ENCODE measurements around the gene STARD7.
A peak's percentile ranks its signal among the peaks of the same experiment; 100 is the strongest.
"Not testable (repeated sequence)": the region's sequence is repeated elsewhere in the genome, so short reads cannot be mapped to it uniquely, and the experiment has no call there.

STARD7 gene

GRCh38 chr2:96161898-96162297, 46.7 kb downstream of the STARD7 start:
- in situ Hi-C loops (cut with MboI; ENCODE audit: low sequenced_read_pairs, unreplicated experiment): no loop called here
- peak; percentile 13 for DNase-seq (ENCODE audit: low spot score)
- no peak for TF ChIP-seq CTCF (IDR thresholded peaks at IDR 0.05; ENCODE audit: borderline replicate concordance, control extremely low read depth, extremely low read depth, insufficient read depth, missing control alignments)

GRCh38 chr2:96160366-96160765, 48.3 kb downstream of the STARD7 start:
- DNase-seq (ENCODE audit: low spot score); in situ Hi-C loops (cut with MboI; ENCODE audit: low sequenced_read_pairs, unreplicated experiment): not testable (repeated sequence)

GRCh38 chr2:96159084-96159830, 49.4 kb downstream of the STARD7 start:
- in situ Hi-C loops (cut with MboI; ENCODE audit: low sequenced_read_pairs, unreplicated experiment): no loop called here
- peak; percentile 37 for DNase-seq (ENCODE audit: low spot score)

GRCh38 chr2:96158554-96158940, 50.1 kb downstream of the STARD7 start:
- TF ChIP-seq CTCF (IDR thresholded peaks at IDR 0.05; ENCODE audit: borderline replicate concordance, control extremely low read depth, extremely low read depth, insufficient read depth, missing control alignments): no peak
- peak; percentile 46 for DNase-seq (ENCODE audit: low spot score)
- in situ Hi-C loops (cut with MboI; ENCODE audit: low sequenced_read_pairs, unreplicated experiment): no loop called here

More at GRCh38 chr2:96159084-96159830, 49.4 kb downstream of the STARD7 start:
- TF ChIP-seq CTCF (IDR thresholded peaks at IDR 0.05; ENCODE audit: borderline replicate concordance, control extremely low read depth, extremely low read depth, insufficient read depth, missing control alignments): no peak

- DNase-seq (ENCODE audit: low spot score): peak; percentile 88
- in situ Hi-C loops (cut with MboI; ENCODE audit: low sequenced_read_pairs, unreplicated experiment): no loop called here
- no peak for TF ChIP-seq CTCF (IDR thresholded peaks at IDR 0.05; ENCODE audit: borderline replicate concordance, control extremely low read depth, extremely low read depth, insufficient read depth, missing control alignments)
These were observed 50.7 kb downstream of the STARD7 start for GRCh38 chr2:96157649-96158553.

GRCh38 chr2:96156926-96157648, 51.5 kb downstream of the STARD7 start:
- no peak for TF ChIP-seq CTCF (IDR thresholded peaks at IDR 0.05; ENCODE audit: borderline replicate concordance, control extremely low read depth, extremely low read depth, insufficient read depth, missing control alignments)
- in situ Hi-C loops (cut with MboI; ENCODE audit: low sequenced_read_pairs, unreplicated experiment): no loop called here
- DNase-seq (ENCODE audit: low spot score): peak; percentile 61

Data from GM13976 (cell line).